Psoas muscle (tissue), 8 donors: ENCODE results near the gene CNN2. TPM values are rescaled to one million over a fixed set of nuclear protein-coding genes. Genes with fewer than 3 reads are reported as not detected.

Experiments used
- ATAC-seq, 4 donors: fragments of 200-7000 bp; cut with Tn5 transposase; one replicate each; pipeline ENCODE4 v1.9.1; 2020; ENCODE audit warnings: moderate library complexity in 3 of 4, mild to moderate bottlenecking in 2 of 4
- DNase-seq, 2 donors: peaks; one replicate each; pipeline ENCODE4 v3.0.0-alpha.2; 2020
- H3K27ac ChIP-seq: fragments of 200-600 bp; one replicate; pipeline ENCODE4 v1.8.0; 2022
- H3K27me3 ChIP-seq, 3 donors: fragments of 200-600 bp in 1 of 3; one replicate each; pipeline versions ENCODE4 v1.6.1 to v1.8.0; 2013 to 2022; ENCODE audit warnings: low read length in 2 of 3, mild to moderate bottlenecking in 2 of 3, moderate library complexity in 1 of 3; ENCODE audit not compliant: insufficient read depth in 3 of 3
- H3K36me3 ChIP-seq, 2 donors: fragments of 200-600 bp in 1 of 2; one replicate each; pipeline versions ENCODE4 v1.6.1 to v1.8.0; 2013 to 2022; ENCODE audit warnings: low read depth in 1 of 2, mild to moderate bottlenecking in 1 of 2, moderate library complexity in 1 of 2; ENCODE audit not compliant: insufficient read depth in 1 of 2
- H3K4me1 ChIP-seq: fragments of 200-600 bp; one replicate; pipeline ENCODE4 v1.8.0; 2022
- H3K4me3 ChIP-seq: fragments of 200-600 bp; one replicate; pipeline ENCODE4 v1.8.0; 2022; ENCODE audit warnings: mild to moderate bottlenecking
- H3K9me3 ChIP-seq: fragments of 200-600 bp; one replicate; pipeline ENCODE4 v1.8.0; 2022
- CTCF ChIP-seq: fragments of 200-600 bp; IDR thresholded peaks from one replicate; pipeline ENCODE4 v1.8.0; 2022; ENCODE audit warnings: antibody characterized with exemption
- WGBS, 3 donors: extraction: QIAGEN DNeasy Blood & Tissue Kit; methylation state at CpG; one replicate each; pipeline versions ENCODE4 v1.1.6 to v1.1.7; 2013; 5-methylcytosine and 5-hydroxymethylcytosine counted together
- intact Hi-C, 2 donors: fragments of 100-400 bp; cut with DNase I; formaldehyde crosslinking; loops; one replicate each; pipeline versions ENCODE4 v1.11.0 to v1.14.2; 2022
- polyA plus RNA-seq, 3 donors: library from polyadenylated mRNA; stranded (reverse); fragments of 200-250 nt; gene quantifications; one replicate each; pipeline ENCODE4 v1.2.3, GENCODE V29; 2013
- total RNA-seq, 4 donors: library from RNA; stranded (reverse); fragmentation: NEBNext Ultra II Directional in 2 of 4; extraction: Animal tissue kit (Norgen Biotek cat#: 25700) in 2 of 4; gene quantifications; one replicate each; pipeline versions ENCODE4 v1.2.1 to v1.2.4, GENCODE V29; 2021 to 2023
- donor health status: healthy with polysubstance abuse.
- donor health status: DM: no; HTN: no; CAD: no; lungs with moderate emphysema.
- donor health status: Bipolar disorder and iron deficiency.
- donor health status: healthy.
- donor health status: DM: yes; HTN: yes; CAD: no.
- donor health status: DM: no; HTN: no; CAD: no.
- donor health status: DM: no; HTN: no; CAD: no.
- donor health status: DM: yes; HTN: yes; CAD: no.

The CNN2 gene
- total and polyA plus RNA-seq, 7 donors, result 1.7 to 9.5 (median 6.3) TPM

- intact Hi-C loops, result no loop called here
- Histone ChIP-seq H3K4me3 (no peak overlapping the region), H3K36me3 (no peaks in the 10 kb centered on the region), H3K27me3 (peaks cover 0 to 44% (median 23%) of the 10 kb centered on the region in 3 donors), H3K4me1 (peaks cover 3% of the 10 kb centered on the region), H3K27ac (no peak overlapping the region), H3K9me3 (no peaks in the 10 kb centered on the region)
- DNase-seq (peak in 1 of 2 donors; percentile 47), ATAC-seq (no peak)
- WGBS, 3 donors, result 87 to 91% (median 89%) methylated on average over 30 of the region's 30 CpGs
- no peak for TF ChIP-seq CTCF
These were observed 46.9 kb downstream of the CNN2 start for GRCh38 chr19:1073063-1073955.

- Histone ChIP-seq H3K4me3 (peak overlapping the region; percentile 15), H3K27ac (no peak overlapping the region), H3K4me1 (peaks cover 3% of the 10 kb centered on the region), H3K36me3 (no peaks in the 10 kb centered on the region), H3K9me3 (no peaks in the 10 kb centered on the region), H3K27me3 (peaks cover 0 to 36% (median 21%) of the 10 kb centered on the region in 3 donors)
- intact Hi-C loops, result no loop called here
- 72 to 78% (median 73%) methylated on average over 28 of the region's 28 CpGs for WGBS, 3 donors
- DNase-seq (peak in 1 of 2 donors; percentile 51), ATAC-seq (no peak)
- TF ChIP-seq CTCF, result no peak
These were observed 47.6 kb downstream of the CNN2 start for GRCh38 chr19:1073956-1074517.

GRCh38 chr19:1074544-1075283 lies 48.3 kb downstream of the CNN2 start:
- Histone ChIP-seq H3K27me3 (peaks cover 0 to 30% (median 14%) of the 10 kb centered on the region in 3 donors), H3K9me3 (no peaks in the 10 kb centered on the region), H3K4me1 (peaks cover 3% of the 10 kb centered on the region), H3K27ac (no peak overlapping the region), H3K36me3 (no peaks in the 10 kb centered on the region), H3K4me3 (peak overlapping the region; percentile 15)
- DNase-seq (peak; percentile 83 to 90), ATAC-seq (peak in 3 of 4 donors; percentile 29 to 56 (median 37))
- TF ChIP-seq CTCF, result no peak
- 54 to 64% (median 62%) methylated on average over 29 to 54 of the region's 54 CpGs for WGBS, 3 donors
- intact Hi-C loops, result no loop called here

GRCh38 chr19:1076046-1076386 lies 49.6 kb downstream of the CNN2 start:
- no peak for TF ChIP-seq CTCF
- 78 to 81% (median 78%) methylated on average over 4 of the region's 4 CpGs for WGBS, 3 donors
- DNase-seq (no peak), ATAC-seq (no peak)
- H3K27me3 ChIP-seq, result peaks cover 0 to 17% (median 6%) of the 10 kb centered on the region in 3 donors
- H3K27ac ChIP-seq, result no peak overlapping the region
- peaks cover 3% of the 10 kb centered on the region for H3K4me1 ChIP-seq
- intact Hi-C loops, result no loop called here
- no peak overlapping the region for H3K4me3 ChIP-seq
- H3K9me3 ChIP-seq, result no peaks in the 10 kb centered on the region
- no peaks in the 10 kb centered on the region for H3K36me3 ChIP-seq
